Fibroblast of mammary gland (primary cell): ENCODE results near the gene KYNU.
"Not testable (repeated sequence)": the region's sequence is repeated elsewhere in the genome, so short reads cannot be mapped to it uniquely, and the experiment has no call there.

Experiments
- DNase-seq: peaks from one replicate; pipeline ENCODE4 v3.0.0-alpha.2; 2010; ENCODE audit warnings: low read depth
- H3K4me3 ChIP-seq: 2 replicates; pipeline ENCODE4 v1.5.1; 2011; ENCODE audit warnings: low read depth, mild to moderate bottlenecking, low read length, moderate library complexity; ENCODE audit not compliant: control insufficient read depth
- CTCF ChIP-seq: conservative IDR thresholded peaks from 2 replicates; pipeline ENCODE4 v1.5.1; 2011; ENCODE audit warnings: low read depth, low read length, inconsistent platforms; ENCODE audit not compliant: control insufficient read depth, insufficient read depth

Gene KYNU

GRCh38 chr2:143068509-143068908 is 191.0 kb downstream of the KYNU start:
- H3K4me3 ChIP-seq: no peak overlapping the region
- TF ChIP-seq CTCF: no peak
- no peak for DNase-seq

- no peak for TF ChIP-seq CTCF
- H3K4me3 ChIP-seq: no peak overlapping the region
- no peak for DNase-seq
Observed at GRCh38 chr2:143070704-143071103, 193.2 kb downstream of the KYNU start.

GRCh38 chr2:143071185-143071876 is 193.9 kb downstream of the KYNU start:
- DNase-seq: no peak
- no peak overlapping the region for H3K4me3 ChIP-seq
- no peak for TF ChIP-seq CTCF

GRCh38 chr2:143074913-143075312 is 197.4 kb downstream of the KYNU start:
- not testable (repeated sequence) for DNase-seq

GRCh38 chr2:143075711-143076110 is 198.2 kb downstream of the KYNU start:
- DNase-seq: no peak
- no peak overlapping the region for H3K4me3 ChIP-seq
- TF ChIP-seq CTCF: no peak

More at GRCh38 chr2:143074913-143075312, 197.4 kb downstream of the KYNU start:
- not testable (repeated sequence) for H3K4me3 ChIP-seq

GRCh38 chr2:143078104-143078503 is 200.6 kb downstream of the KYNU start:
- no peak for DNase-seq
- no peak overlapping the region for H3K4me3 ChIP-seq

GRCh38 chr2:143081616-143082015 is 204.2 kb downstream of the KYNU start:
- H3K4me3 ChIP-seq: no peak overlapping the region
- TF ChIP-seq CTCF: no peak
- DNase-seq: no peak

More at GRCh38 chr2:143078104-143078503, 200.6 kb downstream of the KYNU start:
- TF ChIP-seq CTCF: no peak
